H1 (cell line): ENCODE results near the gene SNX32. TPM values are rescaled to one million over a fixed set of nuclear protein-coding genes. Genes with fewer than 3 reads are reported as not detected.

Experiments
- BRCA1 ChIP-seq: IDR thresholded peaks from 2 replicates; pipeline ENCODE4 v1.6.1; 2012; ENCODE audit warnings: low read depth, low read length, improper control_type of control experiment
- FOSL1 ChIP-seq: IDR thresholded peaks from 2 replicates; pipeline ENCODE4 v1.6.1; 2011; ENCODE audit warnings: mild to moderate bottlenecking, low read depth, low read length, moderate library complexity; ENCODE audit not compliant: insufficient read depth
- MAFK ChIP-seq: IDR thresholded peaks from 2 replicates; pipeline ENCODE4 v1.6.1; 2012; ENCODE audit warnings: low read depth, mild to moderate bottlenecking, improper control_type of control experiment, low read length
- PHF8 ChIP-seq: fragments of 200-600 bp; sonication (generic); conservative IDR thresholded peaks from 2 replicates; pipeline ENCODE4 v1.7.1; 2012; ENCODE audit warnings: low read depth, mild to moderate bottlenecking, inconsistent platforms, low read length, moderate library complexity
- RBBP5 ChIP-seq: IDR thresholded peaks from 2 replicates; pipeline ENCODE4 v1.7.1; 2012; ENCODE audit warnings: low read depth, mild to moderate bottlenecking, inconsistent platforms, low read length, moderate library complexity, borderline replicate concordance
- RXRA ChIP-seq: IDR thresholded peaks from 2 replicates; pipeline ENCODE4 v1.6.1; 2011; ENCODE audit warnings: low read depth, mild to moderate bottlenecking, low read length, moderate library complexity; ENCODE audit not compliant: insufficient read depth
- SAP30 ChIP-seq: fragments of 300-600 bp; sonication (generic); IDR thresholded peaks from 2 replicates; pipeline ENCODE4 v1.7.1; 2012; ENCODE audit warnings: low read length, moderate library complexity, mild to moderate bottlenecking, inconsistent platforms; ENCODE audit not compliant: insufficient read depth, insufficient replicate concordance
- SIRT6 ChIP-seq: IDR thresholded peaks from one replicate; pipeline ENCODE4 v1.7.1; 2012; ENCODE audit warnings: low read length, inconsistent platforms
- SRF ChIP-seq: IDR thresholded peaks from 2 replicates; pipeline ENCODE4 v1.6.1; 2011; ENCODE audit warnings: mild to moderate bottlenecking, low read depth, low read length, moderate library complexity
- polyA plus RNA-seq, 7 experiments: library from polyadenylated mRNA; depleted of rRNA in 3 of 7; stranded (reverse) in 5 of 7; unstranded in 2 of 7; fragments of >200 nt in 5 of 7; fragments of 200-250 nt in 2 of 7; gene quantifications; 1 replicate in 5 of 7; 2 replicates in 1 of 7; 4 replicates in 1 of 7; pipeline versions ENCODE4 v1.2.1 to v1.2.3, GENCODE V29; 2011 to 2013; ENCODE audit warnings: missing spikeins in 2 of 7, mixed read lengths in 2 of 7
- total RNA-seq: library from RNA; stranded (reverse); fragmentation: NEBNext Ultra II Directional; extraction: Animal tissue kit (Norgen Biotek cat#: 25700); gene quantifications from 2 replicates; pipeline ENCODE4 v1.2.1, GENCODE V29; 2021

The SNX32 gene
- total and polyA plus RNA-seq, 2 of the 8 experiments (the other 6 are each of a cell fraction or from before 2014, with no cell fraction given) = 0.76 to 2.2 TPM

- TF ChIP-seq RBBP5 (no peak), SIRT6 (no peak), SAP30 (no peak), RXRA (no peak), MAFK (no peak), FOSL1 (no peak), PHF8 (no peak), SRF (no peak), BRCA1 (no peak)
These were observed 21.8 kb upstream of the SNX32 start (continued) for GRCh38 chr11:65811764-65812475.
